GM13977 (cell line): ENCODE data around the gene SLIT1.

Source experiments
- DNase-seq: peaks from one replicate; pipeline ENCODE4 v3.0.0; 2012; ENCODE audit warnings: low spot score
- in situ Hi-C: fragments of 300-500 bp; cut with MboI; formaldehyde crosslinking; loops from one replicate; pipeline ENCODE4 v1.12.0; 2022; ENCODE audit warnings: low sequenced_read_pairs, low pct_unique_long_range_greater_than_20kb, mixed read lengths, inconsistent platforms; ENCODE audit not compliant: unreplicated experiment
- TF ChIP-seq, protein P1 (sequence below): IDR thresholded peaks from 2 replicates; pipeline ENCODE4 v1.5.1; 2012; ENCODE audit warnings: mild to moderate bottlenecking, control low read depth; ENCODE audit not compliant: insufficient read depth; ENCODE audit errors: extremely low read depth, missing control alignments

The SLIT1 gene

GRCh38 chr10:97182288-97182990 lies 3.3 kb downstream of the SLIT1 start:
- DNase-seq = no peak
- in situ Hi-C loops = no loop called here
- TF ChIP-seq, protein P1, sequence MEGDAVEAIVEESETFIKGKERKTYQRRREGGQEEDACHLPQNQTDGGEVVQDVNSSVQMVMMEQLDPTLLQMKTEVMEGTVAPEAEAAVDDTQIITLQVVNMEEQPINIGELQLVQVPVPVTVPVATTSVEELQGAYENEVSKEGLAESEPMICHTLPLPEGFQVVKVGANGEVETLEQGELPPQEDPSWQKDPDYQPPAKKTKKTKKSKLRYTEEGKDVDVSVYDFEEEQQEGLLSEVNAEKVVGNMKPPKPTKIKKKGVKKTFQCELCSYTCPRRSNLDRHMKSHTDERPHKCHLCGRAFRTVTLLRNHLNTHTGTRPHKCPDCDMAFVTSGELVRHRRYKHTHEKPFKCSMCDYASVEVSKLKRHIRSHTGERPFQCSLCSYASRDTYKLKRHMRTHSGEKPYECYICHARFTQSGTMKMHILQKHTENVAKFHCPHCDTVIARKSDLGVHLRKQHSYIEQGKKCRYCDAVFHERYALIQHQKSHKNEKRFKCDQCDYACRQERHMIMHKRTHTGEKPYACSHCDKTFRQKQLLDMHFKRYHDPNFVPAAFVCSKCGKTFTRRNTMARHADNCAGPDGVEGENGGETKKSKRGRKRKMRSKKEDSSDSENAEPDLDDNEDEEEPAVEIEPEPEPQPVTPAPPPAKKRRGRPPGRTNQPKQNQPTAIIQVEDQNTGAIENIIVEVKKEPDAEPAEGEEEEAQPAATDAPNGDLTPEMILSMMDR = no peak

DNA sequence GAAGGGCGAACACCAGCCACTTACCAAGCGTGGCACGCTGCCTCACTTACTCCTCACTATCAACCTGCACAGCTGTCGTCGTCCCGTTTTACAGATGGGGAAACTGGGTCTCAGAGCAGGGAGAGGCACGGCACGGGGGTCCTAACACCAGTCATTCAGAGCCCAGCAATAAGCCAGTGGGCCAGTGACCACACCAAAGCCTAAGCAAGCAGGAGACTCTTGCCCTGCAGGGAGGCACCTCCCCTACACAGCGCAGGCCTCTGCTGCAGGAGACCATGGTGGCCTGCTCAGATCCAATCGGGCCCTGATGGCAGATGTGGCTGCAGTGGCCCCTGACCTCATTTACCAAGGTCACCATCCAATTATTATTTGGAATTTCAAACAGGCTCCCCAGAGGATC lies 4.8 kb downstream of the SLIT1 start:
- TF ChIP-seq, protein P1 = no peak
- no peak for DNase-seq
- in situ Hi-C loops = no loop called here

DNA sequence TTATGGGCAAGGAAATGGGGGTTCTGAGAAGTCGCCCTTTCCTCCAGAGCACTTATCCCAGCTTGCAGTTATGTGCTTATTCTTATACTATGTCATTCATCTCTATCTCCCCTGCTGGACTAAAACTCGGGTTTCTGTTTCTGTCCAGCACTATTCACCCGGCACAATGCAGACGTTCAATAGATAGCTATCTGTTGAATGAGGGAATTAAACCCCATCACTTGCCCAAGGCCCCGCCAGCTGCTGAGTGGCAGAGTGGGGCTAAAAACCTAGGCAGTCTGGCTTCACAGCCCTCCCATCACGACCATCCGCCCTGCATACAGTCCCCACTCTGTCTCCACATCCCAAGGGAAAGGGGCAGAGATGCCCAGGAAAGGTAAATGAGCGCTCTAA lies 5.4 kb downstream of the SLIT1 start:
- no peak for DNase-seq
- TF ChIP-seq, protein P1 = no peak
- in situ Hi-C loops = no loop called here

DNA sequence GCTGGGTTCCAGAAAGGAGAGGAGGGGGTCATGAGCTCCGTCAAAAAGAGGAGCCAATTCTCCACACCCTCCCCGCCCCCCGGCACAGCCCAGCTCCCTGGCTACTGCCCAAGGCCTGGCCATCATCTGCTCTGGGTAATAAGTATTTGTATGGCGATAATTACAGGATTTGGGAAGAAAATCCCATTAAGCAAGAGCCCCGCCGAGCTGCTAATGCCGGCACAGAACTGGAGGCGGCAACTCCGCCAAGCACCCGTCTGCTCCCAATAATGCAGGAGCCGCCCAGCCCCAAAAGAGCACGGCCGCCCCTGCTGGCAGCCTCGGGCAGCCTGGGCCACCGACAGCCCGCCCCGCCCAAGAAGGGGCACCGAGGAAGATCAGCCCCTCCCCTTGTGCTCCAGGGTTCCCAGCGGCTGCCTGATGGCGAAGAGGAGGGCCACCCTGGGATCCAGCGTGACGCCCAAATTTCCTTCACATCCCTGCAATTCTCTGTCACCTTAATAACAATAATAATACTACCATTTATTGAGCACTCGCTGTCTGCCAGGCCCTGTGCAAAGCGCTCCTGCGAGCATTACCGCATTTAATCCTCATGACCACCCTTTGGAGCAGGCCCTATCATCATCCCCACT lies 5.9 kb downstream of the SLIT1 start:
- TF ChIP-seq, protein P1 = peak; percentile 23
- in situ Hi-C loops = no loop called here
- no peak for DNase-seq

DNA sequence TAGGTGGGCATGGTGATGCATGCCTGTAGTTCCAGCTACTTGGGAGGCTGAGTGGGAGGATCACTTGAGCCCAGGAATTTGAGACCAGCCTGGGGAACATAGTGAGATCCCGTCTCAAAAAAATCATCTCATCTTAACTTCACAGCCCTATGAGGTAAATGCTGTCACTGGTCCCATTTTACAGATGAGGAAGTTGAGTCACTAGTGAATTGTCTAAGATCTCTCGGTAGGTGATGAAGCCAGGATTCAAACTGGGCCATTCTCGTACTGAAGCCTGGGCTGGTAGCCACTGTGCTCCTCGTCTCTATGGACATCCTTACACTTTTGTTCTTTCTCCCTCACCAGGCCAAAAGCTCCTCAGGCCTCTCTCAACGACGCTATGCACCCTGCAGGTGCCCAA lies 6.4 kb downstream of the SLIT1 start:
- TF ChIP-seq, protein P1 = no peak
- in situ Hi-C loops = no loop called here

GRCh38 chr10:97178074-97178473 lies 7.7 kb downstream of the SLIT1 start:
- TF ChIP-seq, protein P1 = no peak
- no peak for DNase-seq
- in situ Hi-C loops = no loop called here

More for the DNA sequence above, 6.4 kb downstream of the SLIT1 start:
- DNase-seq = no peak

DNA sequence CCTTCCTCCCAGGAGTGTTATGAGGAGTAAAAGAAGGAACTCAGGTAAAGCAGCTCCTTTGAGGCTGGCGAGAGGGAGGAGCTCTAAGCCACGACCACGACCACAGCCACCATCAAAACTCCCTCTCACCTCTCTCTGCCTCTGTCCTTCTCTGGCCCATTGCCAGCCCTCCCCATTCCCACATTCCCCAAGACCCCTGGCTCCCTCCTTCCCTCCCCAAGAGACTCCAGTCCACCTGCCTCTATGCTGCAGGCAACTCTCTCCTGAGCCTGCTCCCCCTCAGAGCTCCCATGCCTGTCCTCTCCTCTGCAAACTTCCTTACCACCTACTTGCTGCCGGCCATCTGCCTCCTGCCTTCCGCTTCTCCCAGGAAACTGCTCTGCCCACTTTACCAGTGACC lies 9.5 kb downstream of the SLIT1 start:
- no peak for DNase-seq
- TF ChIP-seq, protein P1 = no peak

More for the DNA sequence above, 9.5 kb downstream of the SLIT1 start:
- in situ Hi-C loops = no loop called here
